ENCODE results near the gene MGAT5.

Gene MGAT5

GRCh38 chr2:134212746-134213145 lies 41.1 kb upstream of the MGAT5 start:
- no peak for DNase-seq (ENCODE audit: extremely low spot score)

GRCh38 chr2:134216152-134216829 lies 37.6 kb upstream of the MGAT5 start:
- ChIA-PET CTCF (interaction anchor here (0.8 to 7.7 kb wide), 10 partner anchors 11 to 98 kb away, joined by 3 to 122 read pairs (median 8); no protein-coding TSS in a partner anchor), POLR2A (no interaction called here)
- no peak for DNase-seq (ENCODE audit: extremely low spot score)
- no peak for TF ChIP-seq CTCF (IDR thresholded peaks at IDR 0.05; ENCODE audit: control extremely low read depth, extremely low read depth, low read depth, missing control alignments)

More at GRCh38 chr2:134212746-134213145, 41.1 kb upstream of the MGAT5 start:
- no peak for TF ChIP-seq CTCF (IDR thresholded peaks at IDR 0.05; ENCODE audit: control extremely low read depth, extremely low read depth, low read depth, missing control alignments)
- ChIA-PET POLR2A (no interaction called here), CTCF (interaction anchor here (0.7 to 1.2 kb wide), 5 partner anchors 14 to 96 kb away, joined by 3 to 5 read pairs (median 3); no protein-coding TSS in a partner anchor)

DNA sequence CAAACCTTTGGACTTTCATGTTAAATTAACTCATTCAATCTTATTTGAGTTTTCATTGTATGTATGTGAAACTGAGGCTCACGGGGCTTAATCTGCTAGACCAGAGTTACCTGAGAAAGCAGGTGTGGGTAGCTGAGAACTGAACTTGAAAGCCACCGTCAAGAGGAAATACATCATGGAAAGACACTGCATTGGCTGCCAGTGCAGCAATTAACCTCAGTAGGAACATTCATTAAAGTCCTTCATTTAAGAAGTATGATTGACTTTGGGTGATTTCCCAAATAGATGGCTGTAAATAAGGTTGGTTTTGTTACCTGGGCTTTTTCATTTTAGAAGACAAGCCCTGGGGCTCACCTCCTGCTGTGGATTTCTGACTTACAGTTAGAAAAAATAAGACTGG lies 36.5 kb upstream of the MGAT5 start:
- ChIA-PET CTCF (interaction anchor here (4.0 to 7.7 kb wide), 3 partner anchors 10 to 27 kb away, joined by 31 to 122 read pairs (median 57); no protein-coding TSS in a partner anchor), POLR2A (no interaction called here)
- no peak for DNase-seq (ENCODE audit: extremely low spot score)
- TF ChIP-seq CTCF (IDR thresholded peaks at IDR 0.05; ENCODE audit: control extremely low read depth, extremely low read depth, low read depth, missing control alignments) = no peak

DNA sequence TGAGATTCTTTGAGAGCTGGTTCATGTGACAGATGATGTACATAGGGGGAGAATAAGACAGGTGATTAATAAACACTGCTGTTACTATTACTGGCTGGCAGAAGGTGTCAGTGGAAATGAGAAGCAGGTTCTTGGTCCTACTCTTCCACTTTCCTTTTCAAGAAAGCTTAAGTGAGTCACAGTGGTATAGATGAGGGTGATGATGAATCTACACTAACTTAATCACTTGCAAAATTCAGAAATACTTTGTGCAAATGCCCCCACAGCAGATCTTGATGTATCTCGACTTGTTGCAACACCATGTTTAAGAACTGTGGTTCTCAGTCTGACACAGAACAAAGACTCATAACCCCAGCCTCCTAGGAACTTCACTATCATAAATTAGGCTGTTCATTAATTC lies 35.9 kb upstream of the MGAT5 start:
- ChIA-PET CTCF (interaction anchor here (4.0 to 7.7 kb wide), 3 partner anchors 9 to 27 kb away, joined by 31 to 122 read pairs (median 57); no protein-coding TSS in a partner anchor), POLR2A (no interaction called here)
- DNase-seq (ENCODE audit: extremely low spot score) = no peak
- TF ChIP-seq CTCF (IDR thresholded peaks at IDR 0.05; ENCODE audit: control extremely low read depth, extremely low read depth, low read depth, missing control alignments) = no peak

GRCh38 chr2:134218414-134218813 lies 35.5 kb upstream of the MGAT5 start:
- DNase-seq (ENCODE audit: extremely low spot score) = no peak
- POLR2A ChIA-PET = no interaction called here
- CTCF ChIA-PET = interaction anchor here (0.9 to 7.7 kb wide), 10 partner anchors 9 to 100 kb away, joined by 3 to 122 read pairs (median 6); no protein-coding TSS in a partner anchor
- TF ChIP-seq CTCF (IDR thresholded peaks at IDR 0.05; ENCODE audit: control extremely low read depth, extremely low read depth, low read depth, missing control alignments) = no peak

DNA sequence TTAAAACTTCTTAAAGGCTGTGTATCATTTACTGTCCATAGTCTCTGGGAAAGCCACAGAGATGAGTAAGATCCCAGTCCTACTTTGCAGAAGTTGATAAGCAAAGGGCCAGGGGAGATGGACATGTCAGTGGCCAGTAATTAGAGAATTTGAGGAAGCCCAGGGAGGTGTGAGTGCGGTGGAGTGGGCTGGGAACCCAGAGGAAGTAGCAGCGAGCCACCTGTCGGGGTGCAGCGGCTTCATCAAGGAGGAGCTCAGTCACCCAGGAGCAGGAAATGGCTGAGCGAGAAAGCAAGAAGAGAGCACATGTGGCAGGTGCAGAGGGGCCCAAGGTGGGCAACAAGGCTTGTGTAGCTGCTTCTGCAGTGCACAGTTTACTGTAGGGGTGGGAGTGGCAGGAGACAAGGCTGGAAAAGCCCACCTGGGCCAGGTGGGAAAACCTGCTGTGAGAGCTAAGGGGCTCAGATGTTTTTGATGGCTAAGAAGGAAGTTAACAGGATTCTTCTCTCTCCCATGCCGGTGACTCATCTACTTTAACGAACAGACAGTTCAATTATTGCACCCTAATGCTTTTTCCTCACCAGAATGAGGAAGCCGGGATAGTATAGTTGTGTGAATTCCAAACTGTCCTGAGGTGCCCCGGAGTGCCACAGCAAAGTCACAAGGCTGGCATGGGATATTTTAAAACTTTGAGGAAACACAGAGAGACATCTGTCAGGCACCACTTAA lies 34.8 kb upstream of the MGAT5 start:
- DNase-seq (ENCODE audit: extremely low spot score) = no peak
- POLR2A ChIA-PET = no interaction called here
- TF ChIP-seq CTCF (IDR thresholded peaks at IDR 0.05; ENCODE audit: control extremely low read depth, extremely low read depth, low read depth, missing control alignments) = no peak
- CTCF ChIA-PET = interaction anchor here (0.9 to 7.7 kb wide), 12 partner anchors 10 to 101 kb away, joined by 3 to 122 read pairs (median 4); no protein-coding TSS in a partner anchor

Measured in GM10248 (cell line).